NCI-H226 (cell line): ENCODE results near the gene TF.
A peak's percentile ranks its signal among the peaks of the same experiment; 100 is the strongest.

Experiments
- DNase-seq: peaks from one replicate; pipeline ENCODE4 v3.0.0-alpha.2; 2015

The TF gene

GRCh38 chr3:133838296-133838789 lies 92.2 kb downstream of the TF start:
- no peak for DNase-seq

- DNase-seq, result no peak
Measured at GRCh38 chr3:133838916-133839800, 93.0 kb downstream of the TF start.

- DNase-seq, result no peak
Measured at GRCh38 chr3:133840055-133840737, 94.0 kb downstream of the TF start.

GRCh38 chr3:133840767-133841166 lies 94.6 kb downstream of the TF start:
- DNase-seq, result no peak

- no peak for DNase-seq
Measured at GRCh38 chr3:133841196-133841595, 95.0 kb downstream of the TF start.

GRCh38 chr3:133842158-133842557 lies 96.0 kb downstream of the TF start:
- no peak for DNase-seq

- peak; percentile 8 for DNase-seq
Measured at GRCh38 chr3:133843634-133844033, 97.4 kb downstream of the TF start.

GRCh38 chr3:133845127-133845526 lies 98.9 kb downstream of the TF start:
- no peak for DNase-seq
